Esophagus muscularis mucosa (tissue), 4 donors: Measurements from ENCODE around the gene WDR27. TPM values are rescaled to one million over a fixed set of nuclear protein-coding genes. Genes with fewer than 3 reads are reported as not detected.

ENCODE experiments used
- DNase-seq: peaks from one replicate; pipeline ENCODE4 v3.0.0-alpha.2; 2017; ENCODE audit errors: extremely low spot score
- H3K27ac ChIP-seq, 4 donors: fragments of 200-600 bp; sonication (generic); replicated peaks in 1 of 4; 1 replicate in 3 of 4; 2 replicates in 1 of 4; pipeline ENCODE4 v1.5.1; 2016 to 2019; ENCODE audit warnings: mild to moderate bottlenecking in 1 of 4
- H3K27me3 ChIP-seq, 4 donors: fragments of 200-600 bp; sonication (generic); one replicate each; pipeline versions ENCODE4 v1.5.1 to v1.6.0; 2016 to 2019
- H3K36me3 ChIP-seq, 4 donors: fragments of 200-600 bp; sonication (generic); one replicate each; pipeline ENCODE4 v1.5.1; 2016 to 2019
- H3K4me1 ChIP-seq, 4 donors: fragments of 200-600 bp; sonication (generic); one replicate each; pipeline ENCODE4 v1.5.1; 2016 to 2019
- H3K4me3 ChIP-seq, 4 donors: fragments of 200-600 bp; sonication (generic); 1 replicate in 2 of 4; 2 replicates in 2 of 4; pipeline ENCODE4 v1.5.1; 2016 to 2019; ENCODE audit warnings: mild to moderate bottlenecking in 4 of 4, moderate library complexity in 1 of 4
- H3K9me3 ChIP-seq, 4 donors: fragments of 200-600 bp; sonication (generic); 1 replicate in 3 of 4; 2 replicates in 1 of 4; pipeline ENCODE4 v1.5.1; 2016 to 2019
- EP300 ChIP-seq: sonication (generic); formaldehyde crosslinking; IDR thresholded peaks from one replicate; pipeline ENCODE4 v1.6.1; 2017; ENCODE audit warnings: antibody characterized with exemption
- POLR2A ChIP-seq: fragments of 450-650 bp; IDR thresholded peaks from one replicate; pipeline ENCODE4 v1.6.1; 2017; ENCODE audit warnings: antibody characterized with exemption, moderate library complexity, mild to moderate bottlenecking, low read depth
- POLR2AphosphoS5 ChIP-seq, 2 donors: sonication (generic); formaldehyde crosslinking; IDR thresholded peaks; one replicate each; pipeline ENCODE4 v1.6.1; 2017; ENCODE audit warnings: antibody characterized with exemption in 2 of 2
- WGBS: methylation state at CpG from one replicate; pipeline ENCODE4 v1.1.5; 2018; 5-methylcytosine and 5-hydroxymethylcytosine counted together
- intact Hi-C: fragments of 100-400 bp; cut with DNase I; formaldehyde crosslinking; loops from one replicate; pipeline ENCODE4 v1.15.1; 2023
- total RNA-seq, 4 donors: library from RNA; depleted of rRNA; stranded (reverse); fragments of >200 nt; gene quantifications; one replicate each; pipeline versions ENCODE4 v1.1.0 to v1.2.1, GENCODE V29; 2016
- TF ChIP-seq, protein P1 (sequence below), 3 experiments: fragments of 200-600 bp in 2 of 3; fragments of 450-650 bp in 1 of 3; sonication (generic) in 2 of 3; IDR thresholded peaks; one replicate each; pipeline ENCODE4 v1.5.1; 2017 to 2019; ENCODE audit warnings: antibody characterized with exemption in 3 of 3, mild to moderate bottlenecking in 2 of 3, moderate library complexity in 1 of 3

Gene WDR27
- total RNA-seq, 4 donors from 2014 or later, result 9.3 to 18.4 (median 14.4) TPM

DNA sequence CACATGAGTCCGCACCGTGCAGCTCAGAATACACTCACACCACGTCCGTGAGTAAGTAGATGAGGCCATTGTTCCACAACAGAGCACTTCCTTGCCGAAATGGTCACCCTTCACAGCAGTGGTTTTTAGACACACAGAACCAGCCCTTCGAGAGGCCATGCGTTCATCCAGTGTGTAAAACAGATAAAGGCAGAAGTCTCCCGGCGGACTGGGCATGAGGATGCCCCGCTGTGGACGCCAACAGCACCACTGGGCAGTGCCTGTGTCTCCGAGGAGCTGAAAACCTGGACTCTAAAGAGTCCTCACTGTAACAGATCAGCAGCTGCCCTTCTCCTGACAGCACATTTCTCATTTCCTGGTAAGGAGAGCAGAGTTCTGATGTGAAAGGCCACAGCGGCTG lies 75.2 kb downstream of the WDR27 start:
- 91% methylated on average over 13 of the region's 13 CpGs for WGBS
- Histone ChIP-seq H3K27ac (no peak overlapping the region), H3K9me3 (no peaks in the 10 kb centered on the region), H3K36me3 (peaks cover 5 to 50% (median 28%) of the 10 kb centered on the region in 4 donors), H3K4me3 (no peak overlapping the region), H3K27me3 (no peaks in the 10 kb centered on the region), H3K4me1 (no peaks in the 10 kb centered on the region)
- intact Hi-C loops, result no loop called here
- no peak for DNase-seq
- TF ChIP-seq, protein P1, sequence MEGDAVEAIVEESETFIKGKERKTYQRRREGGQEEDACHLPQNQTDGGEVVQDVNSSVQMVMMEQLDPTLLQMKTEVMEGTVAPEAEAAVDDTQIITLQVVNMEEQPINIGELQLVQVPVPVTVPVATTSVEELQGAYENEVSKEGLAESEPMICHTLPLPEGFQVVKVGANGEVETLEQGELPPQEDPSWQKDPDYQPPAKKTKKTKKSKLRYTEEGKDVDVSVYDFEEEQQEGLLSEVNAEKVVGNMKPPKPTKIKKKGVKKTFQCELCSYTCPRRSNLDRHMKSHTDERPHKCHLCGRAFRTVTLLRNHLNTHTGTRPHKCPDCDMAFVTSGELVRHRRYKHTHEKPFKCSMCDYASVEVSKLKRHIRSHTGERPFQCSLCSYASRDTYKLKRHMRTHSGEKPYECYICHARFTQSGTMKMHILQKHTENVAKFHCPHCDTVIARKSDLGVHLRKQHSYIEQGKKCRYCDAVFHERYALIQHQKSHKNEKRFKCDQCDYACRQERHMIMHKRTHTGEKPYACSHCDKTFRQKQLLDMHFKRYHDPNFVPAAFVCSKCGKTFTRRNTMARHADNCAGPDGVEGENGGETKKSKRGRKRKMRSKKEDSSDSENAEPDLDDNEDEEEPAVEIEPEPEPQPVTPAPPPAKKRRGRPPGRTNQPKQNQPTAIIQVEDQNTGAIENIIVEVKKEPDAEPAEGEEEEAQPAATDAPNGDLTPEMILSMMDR (IDR thresholded peaks at IDR 0.05), result no peak
- TF ChIP-seq POLR2AphosphoS5 (IDR thresholded peaks at IDR 0.05) (no peak), EP300 (no peak), POLR2A (no peak)

DNA sequence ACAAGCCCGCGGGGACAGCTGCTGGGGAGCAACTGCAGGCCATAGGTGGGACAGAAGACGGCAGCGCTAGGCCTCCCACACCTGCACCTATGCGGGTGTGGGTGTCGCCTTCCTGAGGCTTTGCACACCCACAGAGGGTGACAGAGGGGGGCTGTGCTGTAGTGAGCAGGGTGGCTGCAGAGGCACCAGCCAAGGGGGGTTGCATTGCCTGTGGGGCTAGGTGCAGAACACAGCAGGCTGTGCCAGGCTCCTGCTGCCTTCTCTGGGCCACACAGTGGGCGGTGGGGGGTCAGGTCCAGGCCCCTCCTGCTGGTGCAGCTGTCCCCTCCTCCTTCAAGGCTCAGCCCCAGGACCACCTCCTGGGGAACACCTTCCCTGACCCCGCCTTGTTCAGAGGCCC lies 75.7 kb downstream of the WDR27 start:
- Histone ChIP-seq H3K4me1 (no peaks in the 10 kb centered on the region), H3K27me3 (no peaks in the 10 kb centered on the region), H3K27ac (no peak overlapping the region), H3K36me3 (peaks cover 5 to 46% (median 26%) of the 10 kb centered on the region in 4 donors), H3K4me3 (no peak overlapping the region), H3K9me3 (no peaks in the 10 kb centered on the region)
- TF ChIP-seq EP300, result no peak
- no peak for TF ChIP-seq POLR2A
- TF ChIP-seq, protein P1 (IDR thresholded peaks at IDR 0.05), result no peak
- no peak for TF ChIP-seq POLR2AphosphoS5 (IDR thresholded peaks at IDR 0.05)
- no peak for DNase-seq
- intact Hi-C loops, result no loop called here
- WGBS, result 84% methylated on average over 4 of the region's 8 CpGs

DNA sequence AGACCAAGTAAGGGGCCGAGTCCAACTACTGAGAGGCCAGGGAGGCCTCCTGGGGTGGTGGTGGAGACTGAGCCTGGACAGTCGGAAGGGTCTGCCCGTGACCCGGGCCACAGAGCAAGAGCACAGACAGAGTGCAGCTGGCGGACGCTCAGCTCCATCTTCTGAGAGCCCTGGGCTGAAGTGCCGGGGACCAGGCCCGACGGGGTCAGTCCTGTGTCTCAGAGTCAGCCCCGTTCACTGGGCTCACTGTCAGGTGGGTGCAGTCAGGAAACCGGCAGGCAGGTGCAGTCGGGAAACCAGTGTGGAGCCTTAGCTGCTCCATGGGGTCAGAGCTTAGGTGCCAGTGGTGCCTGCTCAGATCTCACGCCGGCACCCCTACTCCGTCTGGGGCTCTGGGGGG lies 76.5 kb downstream of the WDR27 start:
- no peak for DNase-seq
- intact Hi-C loops, result no loop called here
- Histone ChIP-seq H3K4me1 (no peaks in the 10 kb centered on the region), H3K9me3 (no peaks in the 10 kb centered on the region), H3K27ac (no peak overlapping the region), H3K4me3 (no peak overlapping the region), H3K27me3 (no peaks in the 10 kb centered on the region), H3K36me3 (peaks cover 5 to 46% (median 25%) of the 10 kb centered on the region in 4 donors)
- 92% methylated on average over 4 of the region's 15 CpGs for WGBS
- TF ChIP-seq EP300, result no peak
- TF ChIP-seq POLR2A, result no peak
- no peak for TF ChIP-seq POLR2AphosphoS5 (IDR thresholded peaks at IDR 0.05)
- TF ChIP-seq, protein P1 (IDR thresholded peaks at IDR 0.05), result no peak

DNA sequence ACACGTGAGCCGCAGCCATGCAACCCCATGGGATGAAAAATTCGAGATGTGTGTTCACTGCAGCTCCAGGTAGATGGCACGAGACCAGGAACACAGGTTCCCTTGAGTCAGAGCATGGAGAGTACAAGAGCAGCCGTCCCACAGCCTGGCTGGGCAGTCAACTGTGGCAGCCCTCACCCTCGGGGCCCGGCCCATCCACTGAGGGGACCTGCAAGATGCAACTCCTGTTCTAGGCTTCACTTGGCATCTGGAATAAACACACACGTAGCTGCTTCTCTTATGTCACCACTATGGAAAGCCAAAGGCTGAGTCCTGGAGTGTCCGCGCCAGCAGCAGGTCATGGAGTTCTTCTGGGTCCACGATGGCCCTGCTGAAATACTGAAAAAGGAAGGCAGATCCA lies 77.0 kb downstream of the WDR27 start:
- WGBS, result 87% methylated on average over 7 of the region's 11 CpGs
- intact Hi-C loops, result no loop called here
- H3K36me3 ChIP-seq, result peaks cover 5 to 46% (median 25%) of the 10 kb centered on the region in 4 donors

More for the DNA sequence above, 77.0 kb downstream of the WDR27 start:
- Histone ChIP-seq H3K27me3 (no peaks in the 10 kb centered on the region), H3K27ac (no peak overlapping the region), H3K9me3 (no peaks in the 10 kb centered on the region), H3K4me3 (no peak overlapping the region), H3K4me1 (no peaks in the 10 kb centered on the region)
- TF ChIP-seq EP300 (no peak), POLR2A (no peak), POLR2AphosphoS5 (IDR thresholded peaks at IDR 0.05) (no peak)
- TF ChIP-seq, protein P1 (IDR thresholded peaks at IDR 0.05), result no peak
- no peak for DNase-seq
